Right lobe of liver (tissue), 4 donors: Measurements from ENCODE around the gene NEB.

Source experiments
- POLR2A ChIP-seq: fragments of 450-650 bp; IDR thresholded peaks from one replicate; pipeline ENCODE4 v1.6.1; 2017; ENCODE audit warnings: antibody characterized with exemption, mild to moderate bottlenecking
- TF ChIP-seq, protein P1 (sequence below), 4 donors: fragments of 200-600 bp in 3 of 4; fragments of 450-650 bp in 1 of 4; IDR thresholded peaks; one replicate each; pipeline versions ENCODE4 v1.5.1 to v1.8.0; 2016 to 2022; ENCODE audit warnings: antibody characterized with exemption in 4 of 4, mild to moderate bottlenecking in 2 of 4
- donor health status: DM: no; HTN: no; CAD: no.
- donor health status: DM: no; HTN: no; CAD: no.
- donor health status: DM: no; HTN: yes; CAD: no.

DNA sequence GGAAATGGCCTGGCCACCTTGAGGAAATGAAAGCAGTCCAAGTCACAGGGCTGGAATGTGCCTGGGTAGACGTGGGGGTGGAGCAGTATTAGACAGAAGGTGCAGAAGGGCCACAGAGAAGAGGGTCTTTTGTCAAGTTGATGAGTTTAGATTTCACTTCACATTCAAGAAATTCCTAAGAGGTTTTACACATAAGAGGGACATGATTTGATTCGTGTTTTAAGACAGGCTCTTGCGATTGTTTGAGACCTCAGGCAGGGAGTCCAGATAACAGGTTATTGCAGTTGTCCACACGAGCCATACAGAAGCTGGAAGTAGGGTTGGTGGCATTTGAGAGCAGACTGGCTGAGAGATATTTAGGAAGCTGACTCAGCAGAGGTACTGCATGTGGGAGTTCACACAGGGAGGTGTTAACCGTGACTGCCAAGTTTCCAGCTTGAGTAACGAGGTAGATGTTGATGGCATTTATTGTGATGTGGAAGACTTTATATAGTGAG, 64.6 kb downstream of the NEB start:
- TF ChIP-seq, protein P1, sequence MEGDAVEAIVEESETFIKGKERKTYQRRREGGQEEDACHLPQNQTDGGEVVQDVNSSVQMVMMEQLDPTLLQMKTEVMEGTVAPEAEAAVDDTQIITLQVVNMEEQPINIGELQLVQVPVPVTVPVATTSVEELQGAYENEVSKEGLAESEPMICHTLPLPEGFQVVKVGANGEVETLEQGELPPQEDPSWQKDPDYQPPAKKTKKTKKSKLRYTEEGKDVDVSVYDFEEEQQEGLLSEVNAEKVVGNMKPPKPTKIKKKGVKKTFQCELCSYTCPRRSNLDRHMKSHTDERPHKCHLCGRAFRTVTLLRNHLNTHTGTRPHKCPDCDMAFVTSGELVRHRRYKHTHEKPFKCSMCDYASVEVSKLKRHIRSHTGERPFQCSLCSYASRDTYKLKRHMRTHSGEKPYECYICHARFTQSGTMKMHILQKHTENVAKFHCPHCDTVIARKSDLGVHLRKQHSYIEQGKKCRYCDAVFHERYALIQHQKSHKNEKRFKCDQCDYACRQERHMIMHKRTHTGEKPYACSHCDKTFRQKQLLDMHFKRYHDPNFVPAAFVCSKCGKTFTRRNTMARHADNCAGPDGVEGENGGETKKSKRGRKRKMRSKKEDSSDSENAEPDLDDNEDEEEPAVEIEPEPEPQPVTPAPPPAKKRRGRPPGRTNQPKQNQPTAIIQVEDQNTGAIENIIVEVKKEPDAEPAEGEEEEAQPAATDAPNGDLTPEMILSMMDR (IDR thresholded peaks at IDR 0.05): no peak
- no peak for TF ChIP-seq POLR2A
